CD4-positive, alpha-beta T cell treated with Interleukin-15 for 4 hours (primary cell): ENCODE data around the gene MAP3K20.
A peak's percentile ranks its signal among the peaks of the same experiment; 100 is the strongest.
"Not testable (repeated sequence)": the region's sequence is repeated elsewhere in the genome, so short reads cannot be mapped to it uniquely, and the experiment has no call there.

Experiments used
- DNase-seq: peaks from one replicate; pipeline ENCODE4 v3.0.0-alpha.2; 2020; ENCODE audit warnings: low spot score

The MAP3K20 gene

DNA sequence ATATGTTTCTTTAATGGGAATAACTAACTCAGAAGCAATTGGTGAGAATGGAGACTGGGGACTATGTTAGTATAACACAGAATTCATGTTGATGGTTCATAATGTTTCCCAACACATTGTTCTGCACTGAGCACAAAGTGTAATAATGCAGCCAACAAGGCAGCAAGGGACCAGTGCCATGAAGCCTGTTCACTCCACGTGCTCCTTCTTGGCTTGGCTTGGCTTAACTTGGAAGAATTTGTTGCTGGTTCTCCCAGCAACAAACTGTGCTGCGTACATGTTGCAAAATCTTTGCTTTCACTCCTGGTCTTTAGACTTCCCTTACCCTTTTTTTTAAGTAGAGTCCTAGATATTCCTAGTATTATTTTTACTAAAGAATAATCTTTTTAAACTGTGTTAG, 129.7 kb downstream of the MAP3K20 start:
- no peak for DNase-seq

DNA sequence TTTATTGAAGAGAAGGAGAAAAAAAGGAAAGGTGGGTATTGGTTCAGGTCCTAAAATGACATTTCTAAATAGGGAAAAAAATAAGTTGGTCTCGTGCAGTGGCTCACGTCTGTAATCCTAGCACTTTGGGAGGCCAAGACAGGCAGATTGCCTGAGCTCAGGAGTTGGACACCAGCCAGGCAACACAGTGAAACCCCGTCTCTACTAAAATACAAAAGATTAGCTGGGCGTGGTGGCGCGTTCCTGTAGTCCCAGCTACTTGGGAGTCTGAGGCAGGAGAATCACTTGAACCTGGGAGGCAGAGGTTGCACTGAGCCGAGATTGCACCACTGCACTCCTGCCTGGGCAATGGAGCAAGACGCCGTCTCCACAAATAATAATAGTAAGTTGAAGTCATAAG, 131.5 kb downstream of the MAP3K20 start:
- not testable (repeated sequence) for DNase-seq

DNA sequence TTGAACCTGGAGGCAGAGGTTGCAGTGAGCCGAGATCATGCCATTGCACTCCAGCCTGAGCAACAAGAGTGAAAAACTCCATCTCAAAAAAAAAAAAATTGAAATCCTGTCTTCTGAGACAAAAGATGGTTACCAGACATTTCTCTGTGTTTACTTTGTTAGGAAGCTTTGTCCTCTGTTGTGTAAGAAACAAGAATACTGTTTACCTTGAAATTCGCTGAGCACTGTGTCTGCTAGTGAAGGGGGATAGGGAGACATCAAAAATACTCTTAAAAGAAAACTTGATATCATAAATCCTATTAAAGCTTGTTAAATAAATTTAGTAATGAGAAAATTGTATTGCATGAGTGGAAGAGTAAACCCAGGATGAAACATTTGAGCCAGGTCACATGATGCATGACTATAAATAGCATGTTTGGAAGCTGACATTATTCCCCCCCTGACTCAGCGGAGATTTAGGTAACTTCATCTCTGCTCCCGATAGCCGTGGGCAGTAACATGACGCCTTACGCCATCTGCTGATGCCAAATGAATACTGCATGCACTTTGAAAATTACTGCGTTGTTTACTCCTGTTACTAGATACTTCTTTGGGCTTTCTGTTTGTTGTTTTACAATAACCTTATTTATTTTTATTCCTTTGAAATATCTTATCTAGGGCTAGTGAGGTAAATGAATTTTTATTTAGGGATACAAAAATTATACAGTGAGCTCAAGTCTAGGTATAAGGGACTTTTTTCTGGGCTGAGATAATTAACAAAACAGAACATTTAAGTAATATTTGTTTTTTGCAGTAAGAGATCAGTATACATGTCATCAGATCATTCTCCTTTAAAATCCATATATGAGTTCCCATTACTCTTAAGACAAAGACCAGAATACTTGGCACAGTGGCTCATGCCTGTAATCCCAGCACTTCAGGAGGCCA, 134.9 kb downstream of the MAP3K20 start:
- DNase-seq = peak; percentile 52

DNA sequence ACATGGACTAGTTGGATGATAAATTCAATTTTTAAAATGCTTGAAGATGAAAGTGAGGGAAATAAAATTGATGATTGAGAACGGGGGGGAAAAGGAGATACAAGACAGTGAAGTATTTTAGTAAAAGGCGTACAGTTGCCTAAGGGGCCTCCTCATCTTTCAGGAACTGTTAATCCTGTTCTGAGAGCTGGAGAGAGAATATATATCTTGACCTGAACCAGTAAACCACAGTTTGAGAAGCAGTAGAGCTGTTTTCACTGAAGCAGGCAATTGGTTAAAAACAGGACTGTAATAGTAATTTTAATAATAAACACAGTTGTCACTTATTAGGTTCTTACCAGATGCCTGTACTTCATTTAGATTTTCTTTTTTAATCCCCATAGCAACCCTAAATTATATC, 137.5 kb downstream of the MAP3K20 start:
- no peak for DNase-seq

DNA sequence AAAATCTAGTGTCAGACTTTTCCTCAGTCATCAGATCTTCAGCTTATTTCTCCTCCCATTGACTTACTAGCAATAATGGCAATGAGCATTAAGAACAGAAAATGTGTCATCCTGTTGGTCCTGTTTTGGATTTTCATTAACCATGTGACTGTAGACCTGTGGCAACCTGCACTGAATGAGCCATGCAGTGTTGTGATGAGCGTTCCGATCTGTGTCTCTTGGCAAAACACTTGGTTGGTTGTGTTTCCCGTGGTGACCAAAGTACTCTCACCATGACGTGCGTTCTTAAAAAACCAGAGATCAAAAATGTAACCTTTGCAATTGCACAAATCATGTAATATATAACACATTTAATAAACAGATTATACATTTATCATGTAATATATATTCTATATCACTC, 138.6 kb downstream of the MAP3K20 start:
- no peak for DNase-seq

DNA sequence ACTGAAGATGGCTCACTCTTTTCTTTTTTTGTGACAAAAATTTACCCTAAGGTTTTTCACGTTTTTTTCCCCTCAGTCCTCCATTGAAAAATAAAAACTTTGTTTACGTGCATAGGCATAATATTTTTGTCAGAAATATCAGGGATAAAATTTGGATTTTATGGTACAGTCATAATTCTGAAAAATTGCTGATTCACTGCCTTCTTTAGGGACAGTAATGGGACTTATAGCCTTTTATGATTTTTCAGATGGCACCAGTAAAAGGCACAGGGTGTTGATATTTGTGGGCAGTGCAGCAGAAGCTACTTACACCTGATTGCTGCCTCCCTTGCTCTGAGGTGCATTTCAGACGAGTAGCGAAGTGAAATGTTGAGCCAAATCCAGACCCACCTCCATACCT, 139.7 kb downstream of the MAP3K20 start:
- no peak for DNase-seq

DNA sequence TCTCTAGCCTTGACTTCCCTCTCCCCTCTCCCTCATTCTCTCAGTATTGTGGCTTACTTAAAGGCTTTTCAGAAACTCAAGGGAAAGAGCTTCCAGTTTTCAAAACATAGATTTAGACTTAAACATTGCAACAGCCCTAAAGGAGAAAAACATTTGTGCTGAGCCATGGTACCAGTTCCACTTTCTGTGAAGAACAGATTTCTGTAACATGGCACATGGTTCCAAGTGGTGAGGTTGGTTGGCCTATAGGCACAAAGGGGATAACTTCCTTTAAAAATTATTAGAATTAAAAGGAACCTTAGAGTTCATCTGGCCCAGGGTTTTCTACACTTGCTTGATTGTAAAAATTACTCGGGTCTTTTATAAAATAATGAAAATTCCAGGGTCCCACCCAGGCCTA, 140.4 kb downstream of the MAP3K20 start:
- no peak for DNase-seq

DNA sequence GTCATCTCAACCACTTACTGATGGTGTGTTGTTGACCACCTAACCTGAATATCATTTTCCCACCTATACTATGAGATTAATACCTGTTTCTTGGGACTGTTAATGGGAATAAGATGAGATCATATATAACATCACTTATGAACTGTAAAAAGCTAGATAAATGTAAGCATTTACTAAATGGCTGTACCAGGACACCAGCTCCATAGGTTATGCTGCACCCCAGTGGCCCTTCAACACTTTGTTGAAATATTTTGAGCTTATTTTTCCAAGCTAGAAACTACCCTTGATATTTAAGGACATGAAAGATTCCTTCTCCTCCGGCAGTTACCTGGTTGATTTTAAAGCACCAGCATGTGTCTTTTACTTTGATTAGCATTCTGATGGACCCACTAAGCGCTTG, 141.0 kb downstream of the MAP3K20 start:
- DNase-seq = no peak

DNA sequence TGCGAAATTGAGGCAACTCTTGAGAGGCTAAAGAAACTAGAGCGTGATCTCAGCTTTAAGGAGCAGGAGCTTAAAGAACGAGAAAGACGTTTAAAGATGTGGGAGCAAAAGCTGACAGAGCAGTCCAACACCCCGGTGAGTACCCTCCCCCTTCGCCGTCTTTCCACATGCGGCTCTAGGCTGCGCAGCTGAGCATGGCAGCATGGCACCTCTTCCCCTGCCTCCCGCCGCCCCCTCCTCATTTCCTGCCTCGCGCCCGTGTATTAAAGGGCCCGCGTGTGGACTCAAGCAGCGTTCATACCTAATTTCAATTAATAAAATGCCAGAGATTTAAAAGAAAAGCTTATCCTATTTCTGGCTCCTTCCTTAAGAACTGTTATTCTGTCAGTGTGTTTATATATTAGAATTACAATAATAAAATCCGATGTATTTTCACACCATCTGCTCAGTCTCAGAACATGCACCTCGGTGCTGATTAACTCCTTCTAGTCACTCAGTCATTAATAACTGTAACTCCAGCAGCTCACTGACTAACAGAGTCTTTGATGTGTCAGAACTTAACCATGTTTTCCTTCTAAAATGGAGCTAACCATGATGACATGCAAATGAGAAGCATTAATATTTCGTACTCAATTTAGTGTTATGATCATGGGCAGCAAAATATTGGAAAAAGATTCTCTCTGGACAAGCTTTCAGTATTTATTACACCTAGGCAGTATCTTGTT, 141.6 kb downstream of the MAP3K20 start:
- no peak for DNase-seq

DNA sequence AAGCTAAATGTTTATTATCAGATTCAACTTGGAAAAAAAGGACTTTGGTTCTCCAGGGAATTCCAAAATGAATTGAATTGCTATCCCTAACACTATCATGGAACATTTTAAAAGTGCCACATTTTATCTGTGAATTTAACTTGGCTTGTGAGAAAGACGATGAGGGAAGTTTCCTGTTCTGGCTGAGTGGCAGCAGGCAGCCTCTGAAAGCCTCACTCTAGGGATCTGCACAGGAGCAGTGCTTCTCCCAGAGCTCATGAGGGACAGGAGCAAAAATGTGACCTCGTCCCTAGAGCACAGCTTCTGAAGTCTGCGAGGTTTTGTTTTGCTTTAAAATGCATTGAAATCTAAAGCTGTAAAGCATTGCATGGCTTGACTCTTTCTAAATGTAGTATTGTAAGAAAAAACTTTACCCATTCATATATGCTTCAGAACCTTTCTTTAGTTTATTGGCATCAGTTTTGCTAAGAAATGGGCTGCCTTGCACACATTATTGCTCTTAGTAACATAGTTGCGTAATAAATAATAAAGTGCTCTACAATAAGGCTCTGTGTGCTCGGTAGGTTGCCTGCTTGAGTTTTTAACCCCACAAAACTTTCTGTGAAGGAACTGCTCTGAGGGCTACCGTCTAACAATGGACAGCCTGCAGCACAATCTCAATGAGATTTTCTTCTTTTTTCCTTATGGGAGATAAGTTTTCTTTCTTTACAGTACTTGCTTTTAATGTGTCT, 142.8 kb downstream of the MAP3K20 start:
- no peak for DNase-seq

DNA sequence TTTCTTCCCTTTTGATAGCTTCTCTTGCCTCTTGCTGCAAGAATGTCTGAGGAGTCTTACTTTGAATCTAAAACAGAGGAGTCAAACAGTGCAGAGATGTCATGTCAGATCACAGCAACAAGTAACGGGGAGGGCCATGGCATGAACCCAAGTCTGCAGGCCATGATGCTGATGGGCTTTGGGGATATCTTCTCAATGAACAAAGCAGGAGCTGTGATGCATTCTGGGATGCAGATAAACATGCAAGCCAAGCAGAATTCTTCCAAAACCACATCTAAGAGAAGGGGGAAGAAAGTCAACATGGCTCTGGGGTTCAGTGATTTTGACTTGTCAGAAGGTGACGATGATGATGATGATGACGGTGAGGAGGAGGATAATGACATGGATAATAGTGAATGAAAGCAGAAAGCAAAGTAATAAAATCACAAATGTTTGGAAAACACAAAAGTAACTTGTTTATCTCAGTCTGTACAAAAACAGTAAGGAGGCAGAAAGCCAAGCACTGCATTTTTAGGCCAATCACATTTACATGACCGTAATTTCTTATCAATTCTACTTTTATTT, 145.6 kb downstream of the MAP3K20 start:
- DNase-seq = no peak

DNA sequence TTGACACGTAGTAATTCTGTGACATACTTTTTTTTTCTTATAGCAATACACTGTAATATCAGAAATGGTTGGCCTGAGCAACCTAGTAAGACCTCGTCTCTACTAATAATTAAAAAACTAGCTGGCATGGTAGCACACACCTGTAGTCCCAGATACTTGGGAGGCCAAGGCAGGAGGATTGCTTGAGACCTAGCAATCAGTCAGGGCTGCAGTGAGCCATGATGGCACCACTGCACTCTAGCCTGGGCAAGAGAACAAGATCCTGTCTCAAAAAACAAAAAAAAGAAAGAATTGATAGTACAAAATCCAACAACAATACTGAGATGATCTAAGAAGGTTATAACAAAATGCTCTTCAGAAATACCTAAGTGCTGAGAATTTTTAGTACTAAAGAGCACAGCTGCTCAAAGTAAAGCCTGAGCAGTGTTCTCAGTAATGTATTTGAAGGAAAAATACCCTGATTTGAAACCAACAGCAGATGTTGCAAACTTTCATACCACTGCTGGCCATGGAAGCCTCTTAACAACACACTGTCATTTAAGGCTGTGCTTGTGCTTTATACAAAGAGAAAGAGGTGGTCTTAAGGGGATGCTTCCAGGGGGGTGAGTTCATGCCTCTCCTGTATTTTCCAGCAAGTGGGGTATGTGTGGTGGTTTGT, 146.4 kb downstream of the MAP3K20 start:
- no peak for DNase-seq

DNA sequence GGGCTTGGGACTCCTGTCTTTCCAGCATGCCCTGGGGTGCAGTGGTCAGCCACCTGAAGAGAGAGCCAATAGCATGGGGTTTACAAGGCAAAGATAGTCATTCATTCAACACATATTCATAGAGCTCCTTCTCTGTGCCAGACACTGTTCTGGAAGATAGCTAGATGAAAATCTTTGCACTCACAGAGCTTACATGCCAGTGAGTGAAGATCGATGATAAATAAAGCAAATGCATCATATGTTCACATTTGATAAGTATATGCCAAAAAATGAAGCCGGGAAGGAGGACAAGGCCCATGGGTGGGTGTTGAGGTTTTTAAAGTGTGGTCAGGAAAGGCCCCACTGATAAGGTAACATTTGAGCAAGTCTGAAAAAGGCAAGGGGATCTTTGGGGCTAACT, 148.2 kb downstream of the MAP3K20 start:
- DNase-seq = no peak

DNA sequence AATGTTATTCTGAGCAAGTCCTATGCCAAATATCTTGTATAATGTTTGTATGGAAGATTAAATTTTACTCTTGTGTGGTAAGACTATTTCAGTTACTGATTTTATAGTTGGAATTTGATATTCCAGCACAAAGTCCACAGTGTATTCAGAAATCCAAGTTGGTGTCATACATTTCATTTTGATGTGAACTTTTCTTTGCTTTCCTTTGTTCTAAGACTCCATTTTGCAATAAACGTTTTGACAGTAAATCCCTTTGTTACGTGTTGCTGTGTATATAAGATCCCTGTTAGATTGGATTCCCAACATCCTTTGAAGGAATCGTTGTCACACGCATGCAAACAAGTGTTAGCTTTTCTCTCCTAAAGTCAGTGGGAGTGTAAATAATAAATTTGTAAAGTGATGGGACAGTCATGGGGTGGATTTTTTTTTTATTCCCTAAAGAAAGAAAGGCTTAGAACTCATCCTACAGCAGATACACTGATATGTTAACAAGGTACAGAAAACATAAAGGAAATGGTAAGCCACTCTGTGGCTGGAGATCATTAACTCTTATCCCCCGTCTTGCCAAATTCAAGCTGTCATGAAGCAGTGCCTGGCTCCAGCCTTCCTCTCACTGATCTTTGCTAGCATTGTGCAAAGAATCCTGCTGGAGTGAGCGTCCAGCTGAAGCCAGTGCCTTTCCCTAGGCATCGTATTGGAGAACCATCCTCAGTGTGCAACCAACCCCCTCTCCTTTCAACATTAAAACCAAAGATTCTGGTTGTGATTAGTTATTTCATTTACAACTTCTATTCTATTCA, 151.5 kb downstream of the MAP3K20 start:
- DNase-seq = no peak

DNA sequence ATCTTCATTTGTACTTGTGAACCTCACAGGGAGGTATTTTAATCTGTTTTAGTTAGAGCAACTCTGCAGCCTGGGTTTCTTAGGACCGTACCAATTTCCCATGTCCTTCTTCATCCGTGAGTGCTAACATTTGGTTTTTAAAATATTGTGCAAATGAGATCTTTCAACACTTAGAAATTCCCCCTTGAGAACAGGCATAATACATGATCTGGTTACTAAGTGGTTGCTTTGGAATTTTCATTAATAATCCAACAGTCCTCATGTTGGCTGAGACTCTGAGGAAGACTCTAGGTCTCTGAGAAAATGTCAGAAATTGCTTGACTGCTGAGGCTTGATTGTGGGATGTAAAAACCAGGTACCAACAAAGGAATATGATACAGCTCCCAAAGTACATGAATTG, 153.4 kb downstream of the MAP3K20 start:
- DNase-seq = no peak

DNA sequence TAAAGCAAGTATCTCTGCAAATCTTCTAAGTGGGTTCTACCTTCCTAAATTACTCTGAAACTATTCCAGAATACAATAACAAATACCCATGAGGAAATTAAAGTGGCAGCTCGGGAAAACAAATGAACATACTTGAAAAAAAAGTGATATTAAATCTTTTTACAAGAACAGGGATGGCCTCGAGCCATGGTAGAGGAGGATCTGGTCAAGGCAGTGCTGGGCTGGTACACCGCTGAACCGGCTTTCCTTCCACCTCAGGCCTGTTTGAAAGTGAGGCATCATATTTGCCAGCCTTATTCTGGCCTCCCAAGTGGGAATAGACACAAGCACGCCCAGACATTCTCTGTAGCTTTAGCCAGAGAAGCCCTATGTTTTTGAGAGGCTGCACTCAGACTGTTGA, 154.5 kb downstream of the MAP3K20 start:
- no peak for DNase-seq

DNA sequence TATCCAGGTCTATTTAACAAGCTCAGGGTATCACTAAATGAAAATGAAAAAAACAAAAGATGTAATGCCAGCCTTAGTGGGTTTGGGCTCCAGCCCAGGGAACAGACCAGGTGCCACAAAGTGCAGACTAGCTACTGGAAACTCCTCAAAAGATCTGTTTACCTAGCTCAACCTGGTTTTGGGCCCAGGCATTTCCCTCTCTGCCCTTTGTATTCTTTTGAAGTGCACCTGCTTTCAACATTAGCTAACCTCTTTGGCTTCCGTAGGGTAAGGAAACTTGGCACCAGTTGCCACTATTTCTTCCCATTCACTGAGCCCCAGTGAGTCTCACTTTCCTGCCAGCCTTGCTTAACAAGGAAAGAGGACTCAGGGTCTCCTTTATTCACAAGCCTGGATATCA, 155.4 kb downstream of the MAP3K20 start:
- DNase-seq = no peak

DNA sequence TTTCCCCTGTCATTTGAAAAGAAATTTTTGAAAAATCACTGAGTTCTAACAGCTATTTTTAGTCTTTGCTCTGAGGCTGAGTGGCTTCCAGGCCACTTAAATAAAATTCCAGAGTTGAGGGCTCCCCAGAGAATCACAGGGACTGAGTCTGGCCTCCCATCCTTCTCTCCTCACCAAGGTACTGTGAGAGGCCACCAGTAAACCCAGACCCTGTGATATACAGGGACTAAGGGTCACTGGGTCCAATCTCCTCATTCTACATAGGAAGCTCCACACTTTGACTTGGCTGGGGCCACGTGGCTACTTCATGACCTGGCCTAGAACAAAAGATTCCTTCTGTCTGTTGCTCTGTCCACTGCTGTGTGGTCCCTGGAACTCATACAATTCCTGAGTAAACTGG, 155.8 kb downstream of the MAP3K20 start:
- no peak for DNase-seq

DNA sequence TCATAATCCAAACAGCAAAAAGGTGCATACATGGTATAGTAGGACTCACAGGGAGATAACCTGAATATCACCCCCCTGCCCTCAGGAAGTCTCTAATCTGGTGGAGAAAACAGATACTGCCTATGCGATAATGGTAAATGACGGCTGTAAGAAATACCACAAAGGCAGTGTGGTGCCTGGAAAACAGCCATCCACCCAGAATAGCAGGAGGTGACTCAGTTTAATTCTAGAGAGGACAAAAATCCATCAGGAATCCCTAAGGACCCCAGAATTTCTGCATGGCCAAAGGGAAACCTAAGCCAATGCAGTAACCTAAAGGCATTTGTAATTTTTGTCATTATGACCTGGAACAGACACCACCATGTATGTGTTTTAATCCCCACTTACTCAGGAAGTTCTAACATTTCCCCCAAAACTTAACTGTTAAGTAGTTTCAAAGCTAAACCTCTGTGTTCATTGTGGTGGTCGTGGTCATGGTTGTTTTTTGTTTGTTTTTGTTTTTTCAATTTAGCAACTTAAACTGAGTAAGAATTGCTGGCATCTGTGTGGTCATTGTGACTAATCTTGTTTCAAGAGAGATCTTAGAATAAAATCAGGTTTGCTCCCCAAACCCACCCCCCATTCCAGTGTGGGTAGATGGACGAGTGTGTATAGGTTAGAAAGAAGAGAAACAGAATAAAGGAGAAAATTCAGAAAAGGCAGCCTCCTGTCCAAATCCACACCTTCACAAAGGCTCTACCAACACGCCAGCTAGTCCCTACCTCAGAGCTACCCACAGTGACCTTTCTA, 157.5 kb downstream of the MAP3K20 start:
- DNase-seq = no peak
